ENCODE measurements around the gene HTATIP2. TPM values are rescaled to one million over a fixed set of nuclear protein-coding genes. Genes with fewer than 3 reads are reported as not detected.

Gene HTATIP2
- total RNA-seq, 1 donor from 2014 or later: 6.2 TPM

- no peaks in the 10 kb centered on the region for H3K36me3 Mint-ChIP-seq (ENCODE audit: unreplicated experiment)
- no peak overlapping the region for H3K4me3 Mint-ChIP-seq (ENCODE audit: unreplicated experiment)
- H3K4me1 Mint-ChIP-seq (ENCODE audit: low read depth, unreplicated experiment): peaks cover 3% of the 10 kb centered on the region
- H3K27me3 Mint-ChIP-seq (ENCODE audit: unreplicated experiment): no peaks in the 10 kb centered on the region
- no peaks in the 10 kb centered on the region for H3K9me3 Mint-ChIP-seq (ENCODE audit: unreplicated experiment)
- TF ChIP-seq CTCF (IDR thresholded peaks at IDR 0.05; ENCODE audit: partially characterized antibody, unreplicated experiment): no peak
- DNase-seq: no peak
- no peak overlapping the region for H3K27ac Mint-ChIP-seq (ENCODE audit: unreplicated experiment)
Measured at GRCh38 chr11:20369826-20370225, 6.3 kb downstream of the HTATIP2 start.

DNA sequence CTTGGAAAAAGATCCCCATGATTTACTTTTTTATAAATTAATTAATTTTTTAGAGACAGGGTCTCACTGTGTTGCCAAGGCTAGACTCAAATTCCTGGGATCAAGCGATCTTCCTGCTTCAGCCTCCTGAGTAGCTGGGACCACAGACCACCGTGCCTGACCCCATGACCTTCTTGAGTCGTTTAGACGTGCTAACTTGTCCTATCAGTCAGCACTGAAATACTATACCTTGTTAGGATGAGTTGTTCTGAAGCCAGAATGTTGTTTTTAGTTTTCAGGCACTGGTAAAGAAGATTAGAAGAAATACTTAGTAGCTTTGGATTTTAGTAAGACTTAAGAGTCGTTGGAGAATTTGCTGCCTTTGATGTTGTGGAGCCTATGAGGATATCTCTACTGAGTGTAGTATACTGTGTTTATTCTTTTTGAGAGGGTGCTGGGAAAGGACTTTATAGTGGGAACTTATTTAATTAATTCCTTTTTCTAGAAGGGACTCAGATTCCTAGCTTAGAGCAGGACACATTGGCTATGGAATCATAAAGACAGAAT, 8.6 kb downstream of the HTATIP2 start:
- H3K36me3 Mint-ChIP-seq (ENCODE audit: unreplicated experiment): no peaks in the 10 kb centered on the region
- TF ChIP-seq CTCF (IDR thresholded peaks at IDR 0.05; ENCODE audit: partially characterized antibody, unreplicated experiment): no peak
- no peak for DNase-seq
- no peak overlapping the region for H3K27ac Mint-ChIP-seq (ENCODE audit: unreplicated experiment)
- H3K4me3 Mint-ChIP-seq (ENCODE audit: unreplicated experiment): no peak overlapping the region
- H3K27me3 Mint-ChIP-seq (ENCODE audit: unreplicated experiment): peaks cover 1% of the 10 kb centered on the region
- H3K9me3 Mint-ChIP-seq (ENCODE audit: unreplicated experiment): no peaks in the 10 kb centered on the region
- H3K4me1 Mint-ChIP-seq (ENCODE audit: low read depth, unreplicated experiment): peaks cover 3% of the 10 kb centered on the region

DNA sequence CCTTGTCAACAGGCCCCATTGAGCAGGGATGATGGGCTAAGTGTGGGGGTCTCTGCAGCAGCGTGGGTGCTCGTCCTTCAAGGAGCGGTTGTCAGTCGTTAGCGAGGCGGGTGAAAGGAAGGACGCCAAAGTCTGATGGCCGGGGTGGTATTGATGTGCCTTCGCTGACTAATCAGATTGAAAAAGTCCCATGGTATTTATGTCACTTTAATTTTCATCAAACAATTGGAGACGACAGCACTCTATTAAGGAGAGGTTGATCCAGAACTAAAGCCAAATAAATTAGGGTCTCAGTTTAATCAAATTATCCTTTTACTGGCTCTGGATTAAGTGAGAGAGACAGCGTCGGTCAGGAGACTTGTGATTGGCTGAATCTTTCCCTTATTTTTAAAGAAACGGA, 9.6 kb downstream of the HTATIP2 start:
- H3K9me3 Mint-ChIP-seq (ENCODE audit: unreplicated experiment): no peaks in the 10 kb centered on the region
- H3K27ac Mint-ChIP-seq (ENCODE audit: unreplicated experiment): no peak overlapping the region
- no peak for DNase-seq
- H3K27me3 Mint-ChIP-seq (ENCODE audit: unreplicated experiment): peaks cover 1% of the 10 kb centered on the region
- no peaks in the 10 kb centered on the region for H3K36me3 Mint-ChIP-seq (ENCODE audit: unreplicated experiment)
- no peak for TF ChIP-seq CTCF (IDR thresholded peaks at IDR 0.05; ENCODE audit: partially characterized antibody, unreplicated experiment)
- no peak overlapping the region for H3K4me3 Mint-ChIP-seq (ENCODE audit: unreplicated experiment)
- H3K4me1 Mint-ChIP-seq (ENCODE audit: low read depth, unreplicated experiment): peaks cover 3% of the 10 kb centered on the region

GRCh38 chr11:20373568-20374209, 10.2 kb downstream of the HTATIP2 start:
- peaks cover 1% of the 10 kb centered on the region for H3K27me3 Mint-ChIP-seq (ENCODE audit: unreplicated experiment)
- H3K27ac Mint-ChIP-seq (ENCODE audit: unreplicated experiment): no peak overlapping the region
- no peaks in the 10 kb centered on the region for H3K36me3 Mint-ChIP-seq (ENCODE audit: unreplicated experiment)
- H3K4me1 Mint-ChIP-seq (ENCODE audit: low read depth, unreplicated experiment): no peaks in the 10 kb centered on the region
- DNase-seq: no peak
- TF ChIP-seq CTCF (IDR thresholded peaks at IDR 0.05; ENCODE audit: partially characterized antibody, unreplicated experiment): no peak
- H3K4me3 Mint-ChIP-seq (ENCODE audit: unreplicated experiment): no peak overlapping the region
- no peaks in the 10 kb centered on the region for H3K9me3 Mint-ChIP-seq (ENCODE audit: unreplicated experiment)

DNA sequence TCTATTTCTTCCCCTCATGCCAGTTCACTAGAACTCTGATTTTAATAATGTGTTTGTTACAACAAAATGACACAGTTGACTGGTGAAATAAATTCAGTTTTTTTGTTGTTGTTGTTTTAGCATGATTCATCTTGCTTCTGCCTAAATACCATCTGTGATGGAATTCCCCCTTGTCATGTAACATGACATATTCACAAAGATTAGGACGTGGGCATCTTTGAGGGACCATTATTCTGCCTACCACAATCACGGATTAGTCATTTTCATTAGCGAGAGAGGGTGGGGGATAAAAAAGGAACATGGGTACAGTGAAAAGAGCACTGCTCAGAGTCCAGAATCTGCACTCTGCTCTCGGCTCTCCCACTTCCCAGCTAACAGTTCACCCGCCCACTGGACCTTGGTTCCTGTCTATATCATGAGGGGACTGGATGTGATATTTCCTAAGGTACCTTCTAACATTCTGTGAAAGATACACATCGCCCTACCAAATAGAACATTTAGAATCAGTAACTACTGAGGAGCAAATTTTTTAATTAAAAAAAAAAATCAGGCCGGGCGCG, 11.3 kb downstream of the HTATIP2 start:
- no peak for DNase-seq
- Mint-ChIP-seq H3K4me3 (ENCODE audit: unreplicated experiment) (no peak overlapping the region), H3K27me3 (ENCODE audit: unreplicated experiment) (peaks cover 1% of the 10 kb centered on the region), H3K27ac (ENCODE audit: unreplicated experiment) (no peak overlapping the region), H3K9me3 (ENCODE audit: unreplicated experiment) (no peaks in the 10 kb centered on the region), H3K36me3 (ENCODE audit: unreplicated experiment) (no peaks in the 10 kb centered on the region), H3K4me1 (ENCODE audit: low read depth, unreplicated experiment) (no peaks in the 10 kb centered on the region)
- no peak for TF ChIP-seq CTCF (IDR thresholded peaks at IDR 0.05; ENCODE audit: partially characterized antibody, unreplicated experiment)

Data from glutamatergic neuron (in vitro differentiated cells).